GM18873 (cell line): ENCODE data around the gene COX6A2.
"Not testable (repeated sequence)": the region's sequence is repeated elsewhere in the genome, so short reads cannot be mapped to it uniquely, and the experiment has no call there.

Experiments used
- ATAC-seq: cut with Tn5 transposase; IDR thresholded peaks from one replicate; pipeline ENCODE4 v1.9.1; 2021; ENCODE audit warnings: mild to moderate bottlenecking, moderate library complexity, moderate number of reproducible peaks; ENCODE audit not compliant: unreplicated experiment, low FRiP score

COX6A2 gene

DNA sequence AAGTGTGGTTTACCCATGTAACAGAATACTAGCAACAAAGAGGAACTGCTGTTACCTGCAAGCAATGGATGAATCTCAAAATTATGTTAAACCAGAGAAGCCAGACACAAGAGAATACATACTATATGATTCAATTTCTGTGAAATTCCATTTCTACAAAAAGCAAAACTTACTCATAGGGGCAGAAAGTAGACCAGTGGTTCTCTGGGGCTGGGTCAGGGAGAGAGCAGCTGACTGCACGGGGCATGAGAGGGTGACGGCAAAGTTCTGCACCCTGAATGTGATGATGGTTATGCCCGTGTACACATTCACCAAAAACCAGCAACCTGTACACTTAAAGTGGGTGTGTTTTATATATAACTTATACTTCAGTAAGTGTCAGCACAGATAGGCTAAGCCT lies 11.4 kb upstream of the COX6A2 start:
- no peak for ATAC-seq

DNA sequence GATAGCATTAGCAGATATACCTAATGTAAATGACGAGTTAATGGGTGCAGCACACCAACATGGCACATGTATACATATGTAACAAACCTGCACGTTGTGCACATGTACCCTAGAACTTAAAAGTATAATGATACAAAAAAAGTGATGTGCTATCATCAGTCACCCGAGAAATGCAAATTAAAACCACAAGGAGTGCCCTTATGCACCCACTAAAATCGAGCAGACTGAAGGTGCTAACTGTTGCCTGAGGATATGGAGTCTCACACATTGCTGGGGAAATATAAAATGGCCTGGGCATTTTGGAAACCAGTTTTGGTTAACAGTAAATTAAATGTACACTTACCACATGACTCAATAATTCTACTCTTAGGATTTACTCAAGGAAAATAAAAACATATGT lies 10.9 kb upstream of the COX6A2 start:
- not testable (repeated sequence) for ATAC-seq

DNA sequence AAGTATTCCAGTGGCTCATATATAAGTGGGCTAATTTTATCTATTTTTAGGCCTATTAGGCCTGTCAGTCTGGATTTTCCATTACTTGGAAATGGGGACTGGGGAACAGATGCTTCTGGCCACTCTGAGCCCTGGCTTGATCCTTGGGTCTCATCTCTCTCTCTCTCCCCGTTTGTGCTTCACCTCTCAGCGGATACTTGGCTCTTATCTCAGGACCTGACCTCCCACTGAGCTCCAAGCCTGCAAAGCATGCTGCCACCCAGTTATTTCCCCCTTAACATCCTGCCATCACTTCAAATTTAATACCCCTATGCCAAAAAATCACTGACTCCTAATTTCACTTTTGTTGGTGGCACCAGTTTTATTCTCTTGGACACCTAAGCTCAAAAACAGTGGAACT lies 10.3 kb upstream of the COX6A2 start:
- ATAC-seq: no peak

DNA sequence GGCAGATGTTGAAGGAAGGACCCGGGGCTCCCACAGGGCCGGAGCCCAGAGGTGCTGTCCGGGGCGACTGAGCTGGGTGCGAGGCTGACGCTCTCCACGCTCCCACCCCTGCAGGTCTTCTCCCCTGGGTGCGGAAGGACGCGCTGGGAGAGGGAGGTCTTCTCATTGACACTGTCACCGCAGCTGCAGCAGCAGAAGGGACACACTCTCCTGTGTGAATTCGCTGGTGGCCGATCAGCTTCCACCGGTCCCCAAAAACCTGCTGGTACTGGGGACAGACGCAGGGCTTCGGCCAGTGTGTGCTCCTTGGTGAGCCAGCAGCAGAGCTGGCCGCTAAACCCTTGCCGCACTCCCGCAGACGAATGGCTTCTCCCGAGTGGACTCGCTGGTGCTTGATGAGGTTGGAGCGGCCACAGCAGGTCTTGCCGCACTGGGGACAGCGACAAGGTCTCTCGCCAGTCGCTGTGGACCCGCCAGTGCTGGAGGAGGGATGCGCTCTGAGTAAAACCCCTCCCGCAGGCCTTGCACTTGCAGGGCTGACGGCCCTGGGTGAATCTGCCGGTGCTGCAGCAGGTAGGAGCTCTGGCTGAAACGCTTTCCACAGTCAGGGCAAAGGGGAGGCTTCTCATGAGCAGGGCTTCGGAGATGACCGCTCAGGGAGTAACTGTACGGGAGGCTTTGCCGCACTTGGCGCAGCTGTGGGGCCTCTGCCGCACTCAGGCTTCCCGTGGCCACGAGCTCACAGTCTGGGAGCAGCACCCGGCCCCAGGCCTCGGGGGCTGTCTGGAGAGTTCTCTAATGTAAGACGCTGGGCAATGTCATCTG lies 8.3 kb upstream of the COX6A2 start:
- ATAC-seq: no peak

DNA sequence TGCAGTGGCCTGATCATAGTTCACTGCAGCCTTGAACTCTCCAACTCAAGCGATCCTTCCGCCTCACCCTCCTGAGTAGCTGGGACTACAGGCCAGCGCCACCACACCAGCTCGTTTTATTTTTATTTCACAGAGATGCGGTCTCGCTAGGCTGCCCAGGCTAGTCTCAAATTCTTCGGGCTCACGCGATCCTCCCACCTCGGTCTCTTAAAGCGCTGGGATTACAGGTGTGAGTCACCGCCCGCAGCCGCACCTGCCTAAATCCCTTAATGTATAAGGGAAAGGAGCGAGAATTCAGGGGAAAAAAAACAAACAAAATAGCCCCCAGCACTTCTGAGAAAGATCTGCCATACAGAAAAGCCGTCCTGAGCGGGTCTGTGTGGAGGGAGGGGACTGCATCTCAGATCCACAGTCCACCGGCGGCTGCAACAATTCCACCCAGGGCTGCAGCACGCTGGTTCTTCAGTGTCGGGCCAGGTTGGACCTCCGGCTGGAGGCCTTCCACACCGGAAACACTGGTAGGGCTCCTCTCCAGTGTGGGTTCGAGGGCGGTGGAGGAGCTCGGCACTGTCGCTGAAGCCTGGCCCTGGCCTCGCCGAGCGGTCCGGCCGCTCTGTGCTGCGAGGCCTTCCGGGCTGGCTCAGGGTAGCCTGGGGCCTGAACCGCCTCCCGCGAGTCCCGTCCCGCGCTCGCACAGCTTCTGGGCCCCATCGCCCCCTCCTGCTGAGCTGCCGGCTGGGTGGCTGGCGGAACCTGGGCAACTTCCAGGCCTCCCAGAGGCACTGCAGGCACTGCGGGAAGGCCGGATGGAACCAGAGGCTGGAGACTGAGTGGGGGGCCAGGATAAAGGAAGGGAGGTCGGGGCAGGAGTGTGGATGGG lies 7.4 kb upstream of the COX6A2 start:
- ATAC-seq: no peak

- no peak for ATAC-seq
Observed at GRCh38 chr16:31430380-31431052, 2.4 kb upstream of the COX6A2 start.

GRCh38 chr16:31429796-31430195 lies 1.6 kb upstream of the COX6A2 start:
- no peak for ATAC-seq

DNA sequence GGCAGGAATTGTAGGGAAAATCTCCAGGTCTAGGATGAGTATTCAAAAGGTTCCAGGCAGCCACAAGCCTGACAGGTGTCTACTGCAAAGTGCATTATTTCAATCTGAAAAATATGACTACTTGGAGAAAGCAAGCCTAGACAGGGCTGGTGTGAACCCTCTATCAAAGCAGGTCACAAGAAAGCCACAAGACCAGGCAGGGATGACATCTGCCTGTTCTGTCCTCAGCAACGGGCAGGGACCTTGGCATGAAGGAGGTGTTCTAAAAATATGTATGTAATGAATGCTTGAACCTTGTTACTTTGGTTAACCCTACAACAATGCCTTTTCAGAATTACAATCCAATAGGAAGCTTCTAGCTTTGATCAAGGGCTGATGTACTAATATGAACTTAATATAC lies 1.2 kb upstream of the COX6A2 start:
- ATAC-seq: no peak

DNA sequence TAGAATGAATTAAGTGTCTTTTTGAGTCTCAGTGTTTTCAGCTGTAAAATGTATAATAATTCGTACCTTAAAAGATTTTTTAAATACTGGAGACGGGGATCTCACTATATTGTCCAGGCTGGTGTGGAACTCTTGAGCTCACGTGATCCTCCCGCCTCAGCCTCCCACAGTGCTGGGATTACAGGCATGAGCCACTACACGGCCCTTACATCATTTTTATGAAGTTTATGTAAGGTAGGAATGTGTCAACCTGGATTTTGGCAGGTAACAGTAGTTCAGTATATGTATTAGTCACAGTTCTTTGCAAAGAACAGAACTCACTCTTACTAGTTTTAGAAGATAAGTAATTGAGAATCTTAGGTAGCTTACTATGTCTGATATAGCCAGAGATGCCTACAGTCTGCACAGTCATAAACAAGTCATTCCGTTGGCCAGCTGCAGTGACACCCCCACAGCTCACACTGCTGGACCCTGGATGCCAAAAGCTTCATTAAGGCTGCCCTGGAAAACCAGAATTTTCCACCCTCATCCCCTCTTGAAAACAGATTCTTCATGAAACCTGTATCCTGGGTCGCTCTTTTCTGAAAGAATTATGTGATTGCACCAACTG lies 583 bp upstream of the COX6A2 start:
- no peak for ATAC-seq

DNA sequence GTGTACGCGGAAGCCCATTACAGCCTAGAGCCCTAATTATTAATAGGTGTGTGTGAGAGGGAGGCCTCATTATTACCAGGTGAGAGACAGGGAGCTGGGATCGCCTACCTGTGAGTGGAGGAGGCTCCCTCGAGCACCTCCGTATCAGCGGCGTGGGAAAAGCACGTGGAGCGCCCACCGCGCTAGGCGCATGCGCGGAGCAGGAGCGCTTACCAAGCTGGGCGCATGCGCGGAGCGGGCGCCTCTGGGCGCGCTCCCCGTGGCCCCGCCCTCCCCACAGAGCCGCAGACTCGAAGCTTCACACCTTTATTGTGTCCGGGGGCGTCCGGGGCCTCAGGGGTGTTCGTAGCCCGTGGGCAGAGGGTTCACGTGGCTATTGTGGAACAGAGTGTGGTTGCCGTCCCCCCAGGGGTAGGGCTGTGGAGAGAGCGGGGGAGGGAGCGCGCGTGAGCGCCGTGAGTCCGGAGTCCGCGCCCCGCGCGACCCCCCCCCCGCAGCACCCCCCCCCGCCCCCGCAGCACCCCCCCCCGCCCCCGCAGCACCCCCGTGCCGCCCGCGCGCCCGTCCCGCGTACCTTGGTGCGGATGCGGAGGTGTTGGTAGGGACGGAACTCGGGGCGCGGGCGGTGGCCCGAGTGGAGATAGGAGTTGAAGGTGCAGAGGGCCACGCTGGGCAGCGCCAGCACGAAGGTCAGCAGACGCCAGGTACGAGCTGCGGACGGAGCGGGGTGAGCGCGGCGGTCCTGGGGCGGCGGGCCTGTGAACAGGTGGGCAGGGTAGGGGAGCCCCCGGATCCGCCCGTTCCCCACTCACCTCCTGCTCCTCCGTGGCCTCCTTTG lies 500 bp downstream of the COX6A2 start:
- ATAC-seq: no peak

DNA sequence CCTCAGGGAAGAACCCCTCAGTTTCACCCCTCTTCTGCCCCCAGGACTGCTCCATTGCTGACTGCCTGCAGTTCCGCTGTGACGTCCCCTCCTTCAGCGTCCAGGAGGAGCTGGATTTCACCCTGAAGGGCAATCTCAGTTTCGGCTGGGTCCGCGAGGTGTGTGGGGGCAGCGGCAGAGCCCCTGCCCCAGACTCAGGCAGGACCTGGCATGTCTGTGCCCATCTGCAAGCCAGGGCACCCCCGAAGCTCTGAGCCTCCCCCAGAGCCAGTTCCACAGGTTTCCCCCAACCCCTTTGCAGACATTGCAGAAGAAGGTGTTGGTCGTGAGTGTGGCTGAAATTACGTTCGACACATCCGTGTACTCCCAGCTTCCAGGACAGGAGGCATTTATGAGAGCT lies 4.4 kb downstream of the COX6A2 start:
- ATAC-seq: no peak

DNA sequence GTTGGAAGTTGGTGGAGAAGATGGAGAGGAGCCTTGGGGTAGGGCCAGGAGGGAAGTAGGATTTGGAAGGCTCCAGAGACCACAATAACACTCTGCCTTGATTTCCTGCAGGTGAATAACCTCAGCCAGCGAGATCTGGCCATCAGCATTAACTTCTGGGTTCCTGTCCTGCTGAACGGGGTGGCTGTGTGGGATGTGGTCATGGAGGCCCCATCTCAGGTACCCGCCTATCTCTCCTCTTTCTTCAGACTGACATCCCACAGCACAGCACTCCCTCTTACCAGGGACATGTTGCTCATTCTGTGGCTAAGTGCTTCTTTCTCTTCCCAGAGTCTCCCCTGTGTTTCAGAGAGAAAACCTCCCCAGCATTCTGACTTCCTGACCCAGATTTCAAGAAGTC lies 4.9 kb downstream of the COX6A2 start:
- ATAC-seq: no peak

DNA sequence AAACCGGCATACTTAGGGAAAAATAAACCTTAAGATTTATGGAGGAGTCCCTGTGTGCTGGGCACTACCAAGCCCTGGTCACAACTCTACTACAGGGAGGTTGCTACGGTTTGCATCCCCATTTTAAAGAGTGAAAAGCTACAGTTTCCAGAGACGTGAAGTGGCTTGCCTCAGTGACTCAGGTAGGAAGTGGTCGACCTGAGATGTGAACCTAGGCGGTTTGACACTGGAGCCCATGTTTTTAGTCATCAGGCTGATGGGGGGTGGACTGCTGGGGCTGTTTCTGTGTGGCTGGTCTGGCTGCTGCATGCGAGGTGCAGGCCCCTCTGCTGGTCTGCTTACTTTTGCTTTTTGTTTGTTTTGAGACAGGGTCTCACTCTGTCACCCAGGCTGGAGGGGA lies 6.6 kb downstream of the COX6A2 start:
- ATAC-seq: no peak

GRCh38 chr16:31420037-31420436 lies 8.1 kb downstream of the COX6A2 start:
- ATAC-seq: no peak

DNA sequence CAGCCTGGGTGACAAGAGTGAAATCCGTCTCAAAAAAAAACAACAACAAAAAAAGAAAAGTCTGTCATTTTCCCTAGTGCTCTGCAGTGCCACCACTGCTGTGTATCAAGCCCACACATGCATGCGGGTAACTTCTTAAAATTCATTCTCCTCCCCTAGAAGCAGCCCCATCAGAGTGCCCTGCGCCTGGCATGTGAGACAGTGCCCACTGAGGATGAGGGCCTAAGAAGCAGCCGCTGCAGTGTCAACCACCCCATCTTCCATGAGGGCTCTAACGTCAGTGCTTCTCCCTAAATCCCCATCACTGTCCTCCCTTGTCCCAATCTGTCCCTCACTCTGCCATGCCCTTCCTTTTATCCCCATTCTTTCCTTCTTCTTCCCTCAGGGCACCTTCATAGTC lies 10.2 kb downstream of the COX6A2 start:
- no peak for ATAC-seq

DNA sequence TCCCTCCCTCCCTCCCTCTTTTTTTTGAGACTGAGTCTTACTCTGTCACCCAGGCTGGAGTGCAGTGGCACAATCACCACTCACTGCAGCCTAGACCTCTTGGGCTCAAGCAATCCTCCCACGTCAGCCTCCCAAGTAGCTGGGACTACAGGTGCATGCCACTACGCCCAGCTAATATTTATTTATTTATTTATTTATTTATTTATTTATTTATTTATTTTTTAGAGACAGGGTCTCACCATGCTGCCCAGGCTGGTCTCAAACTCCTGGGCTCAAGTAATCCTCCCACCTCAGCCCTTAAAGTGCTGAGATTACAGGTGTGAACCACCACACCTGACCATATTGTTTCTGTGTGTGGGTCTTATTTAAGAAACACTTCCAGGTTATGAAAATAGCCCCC lies 11.1 kb downstream of the COX6A2 start:
- not testable (repeated sequence) for ATAC-seq

DNA sequence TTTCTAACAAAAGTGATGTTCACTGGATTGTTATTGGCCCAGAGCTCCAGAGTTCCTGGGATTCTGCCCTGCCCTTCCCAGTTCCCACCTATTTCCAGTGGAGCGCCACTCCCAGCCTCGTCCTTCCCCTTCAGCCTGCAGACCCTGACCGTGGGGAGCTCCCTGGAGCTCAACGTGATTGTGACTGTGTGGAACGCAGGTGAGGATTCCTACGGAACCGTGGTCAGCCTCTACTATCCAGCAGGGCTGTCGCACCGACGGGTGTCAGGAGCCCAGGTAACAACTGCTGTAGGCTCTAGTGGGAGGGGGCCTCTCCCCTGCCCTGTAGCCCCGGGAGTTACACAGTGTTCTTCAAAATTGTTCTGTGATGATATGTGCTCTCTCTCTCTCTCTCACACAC lies 11.8 kb downstream of the COX6A2 start:
- no peak for ATAC-seq

DNA sequence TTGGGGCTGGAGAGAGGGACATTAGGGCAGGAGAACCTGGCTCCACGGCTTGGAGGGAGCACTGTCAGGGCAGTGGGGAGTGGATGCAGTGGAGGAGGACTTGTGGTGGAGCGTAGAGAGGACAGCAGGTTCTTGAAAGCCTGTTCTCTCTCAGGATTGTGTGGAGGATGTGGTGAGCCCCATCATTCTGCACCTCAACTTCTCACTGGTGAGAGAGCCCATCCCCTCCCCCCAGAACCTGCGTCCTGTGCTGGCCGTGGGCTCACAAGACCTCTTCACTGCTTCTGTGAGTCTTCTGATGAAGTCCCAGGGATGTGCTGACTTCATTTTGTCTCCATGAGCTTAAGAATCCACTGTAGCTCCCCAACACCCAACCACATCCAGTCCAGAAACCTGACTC lies 13.5 kb downstream of the COX6A2 start:
- ATAC-seq: no peak

- no peak for ATAC-seq
Observed at GRCh38 chr16:31413943-31414342, 14.2 kb downstream of the COX6A2 start.

DNA sequence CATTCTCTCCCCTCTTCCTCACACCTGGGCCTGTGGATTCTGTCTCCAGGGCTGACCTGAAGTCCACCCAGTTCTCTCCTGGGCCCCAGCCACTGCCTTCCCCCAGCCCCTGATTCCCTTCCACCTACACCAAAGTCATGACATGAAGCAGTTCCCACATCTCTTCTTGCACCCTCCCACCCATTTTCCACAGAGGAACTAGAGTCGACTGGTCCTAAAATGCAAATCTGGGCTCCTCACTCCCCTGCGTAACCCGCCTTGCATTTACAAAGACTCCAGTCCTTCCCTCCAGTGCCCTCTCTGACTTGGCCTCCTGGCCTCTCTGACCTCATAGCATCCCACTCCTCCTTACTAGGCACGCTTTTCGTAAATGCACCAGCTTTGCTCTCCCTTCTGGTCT lies 14.8 kb downstream of the COX6A2 start:
- no peak for ATAC-seq
